Astrocyte (in vitro differentiated cells and primary cell): Measurements from ENCODE around the gene OR6C2. TPM values are rescaled to one million over a fixed set of nuclear protein-coding genes. Genes with fewer than 3 reads are reported as not detected.
"Not testable (repeated sequence)": the region's sequence is repeated elsewhere in the genome, so short reads cannot be mapped to it uniquely, and the experiment has no call there.

Experiments
- DNase-seq: peaks from one replicate; pipeline ENCODE4 v3.0.0-alpha.2; 2010; ENCODE audit warnings: low read depth
- FAIRE-seq: peaks from 2 replicates; lab custom pipeline; 2011; peaks lifted over from hg19 to GRCh38; lab: Jason Lieb, UNC
- H2AFZ ChIP-seq: 2 replicates; pipeline ENCODE4 v1.6.0; 2012; ENCODE audit warnings: low read depth, low read length, inconsistent platforms
- H3K27ac ChIP-seq: 2 replicates; pipeline ENCODE4 v1.5.1; 2011; ENCODE audit warnings: low read depth, low read length, inconsistent platforms
- H3K27me3 ChIP-seq: 2 replicates; pipeline ENCODE4 v1.6.0; 2011; ENCODE audit warnings: low read length, inconsistent platforms; ENCODE audit not compliant: insufficient read depth
- H3K36me3 ChIP-seq: 2 replicates; pipeline ENCODE4 v1.5.1; 2011; ENCODE audit warnings: low read length, inconsistent platforms; ENCODE audit not compliant: insufficient read depth
- H3K4me1 ChIP-seq: 2 replicates; pipeline ENCODE4 v1.5.1; 2011; ENCODE audit warnings: low read length, inconsistent platforms; ENCODE audit not compliant: insufficient read depth
- H3K4me2 ChIP-seq: 2 replicates; pipeline ENCODE4 v1.6.0; 2012; ENCODE audit warnings: low read length, inconsistent platforms
- H3K4me3 ChIP-seq: 2 replicates; pipeline ENCODE4 v1.5.1; 2011; ENCODE audit warnings: low read depth, mild to moderate bottlenecking, low read length, inconsistent platforms; ENCODE audit not compliant: insufficient read depth
- H3K79me2 ChIP-seq: 2 replicates; pipeline ENCODE4 v1.6.0; 2012; ENCODE audit warnings: mild to moderate bottlenecking, low read length, inconsistent platforms; ENCODE audit not compliant: insufficient read depth
- H3K9ac ChIP-seq: 2 replicates; pipeline ENCODE4 v1.6.0; 2012; ENCODE audit warnings: mild to moderate bottlenecking, low read length, inconsistent platforms
- H3K9me3 ChIP-seq: 2 replicates; pipeline ENCODE4 v1.5.1; 2012; ENCODE audit warnings: low read depth, mild to moderate bottlenecking, low read length, inconsistent platforms; ENCODE audit not compliant: insufficient read depth
- H4K20me1 ChIP-seq: 2 replicates; pipeline ENCODE4 v1.6.0; 2012; ENCODE audit warnings: low read length, inconsistent platforms; ENCODE audit not compliant: insufficient read depth
- H3K27ac Mint-ChIP-seq: one replicate; pipeline ENCODE4 v1.8.0; 2021; ENCODE audit warnings: mild to moderate bottlenecking, mixed read lengths; ENCODE audit not compliant: unreplicated experiment
- H3K27me3 Mint-ChIP-seq: one replicate; pipeline ENCODE4 v1.8.0; 2021; ENCODE audit warnings: low read depth, mixed read lengths; ENCODE audit not compliant: unreplicated experiment
- H3K36me3 Mint-ChIP-seq: one replicate; pipeline ENCODE4 v1.8.0; 2021; ENCODE audit warnings: low read depth, mixed read lengths; ENCODE audit not compliant: unreplicated experiment
- H3K4me1 Mint-ChIP-seq: one replicate; pipeline ENCODE4 v1.8.0; 2021; ENCODE audit warnings: low read depth, mixed read lengths; ENCODE audit not compliant: unreplicated experiment
- H3K4me3 Mint-ChIP-seq: one replicate; pipeline ENCODE4 v1.8.0; 2021; ENCODE audit warnings: mild to moderate bottlenecking, moderate library complexity, mixed read lengths; ENCODE audit not compliant: unreplicated experiment
- H3K9me3 Mint-ChIP-seq: one replicate; pipeline ENCODE4 v1.8.0; 2021; ENCODE audit warnings: mild to moderate bottlenecking, mixed read lengths; ENCODE audit not compliant: unreplicated experiment
- EZH2 ChIP-seq: IDR thresholded peaks from 2 replicates; pipeline ENCODE4 v1.6.1; 2012; ENCODE audit warnings: mild to moderate bottlenecking, low read length, inconsistent platforms; ENCODE audit not compliant: insufficient read depth
- total RNA-seq: library from RNA; stranded (reverse); gene quantifications from 2 replicates; pipeline ENCODE4 v1.2.1, GENCODE V29; 2021
- TF ChIP-seq, protein P1 (sequence below): IDR thresholded peaks from 2 replicates; pipeline ENCODE4 v1.5.1; 2011; ENCODE audit warnings: low read depth, mild to moderate bottlenecking, inconsistent platforms, low read length, moderate library complexity; ENCODE audit not compliant: insufficient read depth

Gene OR6C2
- total RNA-seq, 1 donor from 2014 or later: not detected

GRCh38 chr12:55445357-55445756, 1.5 kb downstream of the OR6C2 start:
- Mint-ChIP-seq H3K4me1 (no peaks in the 10 kb centered on the region), H3K4me3 (no peak overlapping the region), H3K27ac (no peak overlapping the region), H3K9me3 (no peaks in the 10 kb centered on the region), H3K27me3 (no peaks in the 10 kb centered on the region), H3K36me3 (no peaks in the 10 kb centered on the region)
- DNase-seq (no peak), FAIRE-seq (no peak)
- no peaks in the 10 kb centered on the region for H3K4me1 ChIP-seq
- no peaks in the 10 kb centered on the region for H3K9me3 ChIP-seq
- no peak overlapping the region for H3K27ac ChIP-seq
- no peaks in the 10 kb centered on the region for H3K79me2 ChIP-seq
- no peaks in the 10 kb centered on the region for H3K36me3 ChIP-seq
- no peak for TF ChIP-seq EZH2
- TF ChIP-seq, protein P1, sequence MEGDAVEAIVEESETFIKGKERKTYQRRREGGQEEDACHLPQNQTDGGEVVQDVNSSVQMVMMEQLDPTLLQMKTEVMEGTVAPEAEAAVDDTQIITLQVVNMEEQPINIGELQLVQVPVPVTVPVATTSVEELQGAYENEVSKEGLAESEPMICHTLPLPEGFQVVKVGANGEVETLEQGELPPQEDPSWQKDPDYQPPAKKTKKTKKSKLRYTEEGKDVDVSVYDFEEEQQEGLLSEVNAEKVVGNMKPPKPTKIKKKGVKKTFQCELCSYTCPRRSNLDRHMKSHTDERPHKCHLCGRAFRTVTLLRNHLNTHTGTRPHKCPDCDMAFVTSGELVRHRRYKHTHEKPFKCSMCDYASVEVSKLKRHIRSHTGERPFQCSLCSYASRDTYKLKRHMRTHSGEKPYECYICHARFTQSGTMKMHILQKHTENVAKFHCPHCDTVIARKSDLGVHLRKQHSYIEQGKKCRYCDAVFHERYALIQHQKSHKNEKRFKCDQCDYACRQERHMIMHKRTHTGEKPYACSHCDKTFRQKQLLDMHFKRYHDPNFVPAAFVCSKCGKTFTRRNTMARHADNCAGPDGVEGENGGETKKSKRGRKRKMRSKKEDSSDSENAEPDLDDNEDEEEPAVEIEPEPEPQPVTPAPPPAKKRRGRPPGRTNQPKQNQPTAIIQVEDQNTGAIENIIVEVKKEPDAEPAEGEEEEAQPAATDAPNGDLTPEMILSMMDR: no peak
- H3K4me3 ChIP-seq: no peak overlapping the region
- H3K9ac ChIP-seq: no peak overlapping the region
- no peak overlapping the region for H2AFZ ChIP-seq
- no peak overlapping the region for H3K4me2 ChIP-seq
- H3K27me3 ChIP-seq: no peaks in the 10 kb centered on the region
- no peaks in the 10 kb centered on the region for H4K20me1 ChIP-seq

DNA sequence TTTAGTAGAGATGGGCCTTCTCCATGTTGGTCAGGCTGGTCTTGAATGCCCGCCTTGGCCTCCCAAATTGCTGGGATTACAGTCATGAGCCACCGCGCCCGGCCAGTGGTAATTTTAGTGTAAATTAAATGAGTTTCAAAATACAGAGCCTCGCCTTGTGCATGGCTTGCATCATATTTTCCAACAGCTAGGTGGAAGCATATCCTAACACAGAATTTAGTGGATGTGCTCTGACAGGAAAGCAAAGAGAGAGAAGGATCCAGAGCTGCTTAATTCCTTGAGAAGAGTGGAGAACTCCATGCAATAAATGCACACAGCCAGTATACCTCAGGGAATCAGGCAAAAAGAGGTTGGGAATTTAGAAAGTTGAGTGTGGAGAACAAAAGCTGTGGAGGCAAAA, 2.5 kb downstream of the OR6C2 start:
- FAIRE-seq: no peak
- no peaks in the 10 kb centered on the region for H3K36me3 ChIP-seq

DNA sequence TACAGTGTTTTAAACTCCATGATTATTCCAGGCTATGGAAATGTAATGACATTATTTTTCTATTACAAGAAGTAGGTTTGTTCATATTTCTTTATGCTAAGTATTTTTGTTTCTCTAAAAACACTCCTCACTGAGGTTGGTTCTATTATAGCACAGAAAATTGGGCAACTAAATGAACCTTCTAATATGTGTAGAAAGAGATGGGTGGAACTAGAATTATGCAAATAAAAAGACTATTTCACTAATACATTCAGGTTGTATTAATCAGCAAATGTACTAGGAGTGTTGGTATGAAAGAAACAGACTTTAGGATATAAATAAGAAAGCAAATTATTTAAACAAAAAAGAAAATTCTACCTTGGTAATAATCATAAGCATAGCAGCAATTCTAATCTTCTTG, 4.9 kb downstream of the OR6C2 start:
- no peaks in the 10 kb centered on the region for H3K36me3 Mint-ChIP-seq
- no peak overlapping the region for H3K4me2 ChIP-seq
- TF ChIP-seq, protein P1: no peak
- no peak for TF ChIP-seq EZH2
- H3K27ac Mint-ChIP-seq: no peak overlapping the region
- no peaks in the 10 kb centered on the region for H3K4me1 ChIP-seq
- H3K4me1 Mint-ChIP-seq: no peaks in the 10 kb centered on the region
- H2AFZ ChIP-seq: no peak overlapping the region
- H3K27me3 Mint-ChIP-seq: no peaks in the 10 kb centered on the region
- H3K27me3 ChIP-seq: no peaks in the 10 kb centered on the region
- no peak overlapping the region for H3K4me3 ChIP-seq
- H3K79me2 ChIP-seq: no peaks in the 10 kb centered on the region
- no peaks in the 10 kb centered on the region for H4K20me1 ChIP-seq
- H3K9ac ChIP-seq: no peak overlapping the region
- H3K9me3 ChIP-seq: no peaks in the 10 kb centered on the region
- FAIRE-seq (no peak), DNase-seq (no peak)
- no peak overlapping the region for H3K27ac ChIP-seq
- H3K9me3 Mint-ChIP-seq: no peaks in the 10 kb centered on the region
- H3K4me3 Mint-ChIP-seq: no peak overlapping the region
- H3K36me3 ChIP-seq: no peaks in the 10 kb centered on the region

More for the DNA sequence above, 2.5 kb downstream of the OR6C2 start:
- Histone ChIP-seq H3K4me2 (no peak overlapping the region), H3K79me2 (no peaks in the 10 kb centered on the region), H3K9me3 (no peaks in the 10 kb centered on the region), H4K20me1 (no peaks in the 10 kb centered on the region), H3K4me3 (no peak overlapping the region), H3K9ac (no peak overlapping the region), H3K27ac (no peak overlapping the region), H2AFZ (no peak overlapping the region), H3K4me1 (no peaks in the 10 kb centered on the region), H3K27me3 (no peaks in the 10 kb centered on the region)
- no peaks in the 10 kb centered on the region for H3K9me3 Mint-ChIP-seq
- no peak overlapping the region for H3K4me3 Mint-ChIP-seq
- H3K27ac Mint-ChIP-seq: no peak overlapping the region
- H3K4me1 Mint-ChIP-seq: no peaks in the 10 kb centered on the region
- TF ChIP-seq, protein P1: no peak
- TF ChIP-seq EZH2: no peak
- no peaks in the 10 kb centered on the region for H3K36me3 Mint-ChIP-seq
- H3K27me3 Mint-ChIP-seq: no peaks in the 10 kb centered on the region
- DNase-seq: no peak

GRCh38 chr12:55464926-55465325, 21.1 kb downstream of the OR6C2 start:
- H3K4me2 ChIP-seq, H3K4me3 ChIP-seq, DNase-seq, H3K4me3 Mint-ChIP-seq, H3K9me3 ChIP-seq, H3K27ac ChIP-seq, H3K36me3 Mint-ChIP-seq, H3K27ac Mint-ChIP-seq, H3K9me3 Mint-ChIP-seq, FAIRE-seq, H4K20me1 ChIP-seq, H3K9ac ChIP-seq, H3K27me3 Mint-ChIP-seq, H3K27me3 ChIP-seq, H3K4me1 ChIP-seq, H3K36me3 ChIP-seq, H3K79me2 ChIP-seq, H2AFZ ChIP-seq, H3K4me1 Mint-ChIP-seq: not testable (repeated sequence)
